ENCODE measurements around the gene TENM4. TPM values are rescaled to one million over a fixed set of nuclear protein-coding genes. Genes with fewer than 3 reads are reported as not detected.

TENM4 gene
- total RNA-seq, 1 donor from 2014 or later = 50.7 TPM

- Mint-ChIP-seq H3K4me1 (ENCODE audit: low read depth, unreplicated experiment) (peaks cover 2% of the 10 kb centered on the region), H3K9me3 (ENCODE audit: unreplicated experiment) (peaks cover 1% of the 10 kb centered on the region), H3K4me3 (ENCODE audit: unreplicated experiment) (no peak overlapping the region), H3K27ac (ENCODE audit: unreplicated experiment) (no peak overlapping the region), H3K36me3 (ENCODE audit: unreplicated experiment) (no peaks in the 10 kb centered on the region), H3K27me3 (ENCODE audit: unreplicated experiment) (no peaks in the 10 kb centered on the region)
- no peak for TF ChIP-seq CTCF (IDR thresholded peaks at IDR 0.05; ENCODE audit: partially characterized antibody, unreplicated experiment)
- DNase-seq = no peak
Measured at GRCh38 chr11:78905756-78906155, 535.1 kb downstream of the TENM4 start.

DNA sequence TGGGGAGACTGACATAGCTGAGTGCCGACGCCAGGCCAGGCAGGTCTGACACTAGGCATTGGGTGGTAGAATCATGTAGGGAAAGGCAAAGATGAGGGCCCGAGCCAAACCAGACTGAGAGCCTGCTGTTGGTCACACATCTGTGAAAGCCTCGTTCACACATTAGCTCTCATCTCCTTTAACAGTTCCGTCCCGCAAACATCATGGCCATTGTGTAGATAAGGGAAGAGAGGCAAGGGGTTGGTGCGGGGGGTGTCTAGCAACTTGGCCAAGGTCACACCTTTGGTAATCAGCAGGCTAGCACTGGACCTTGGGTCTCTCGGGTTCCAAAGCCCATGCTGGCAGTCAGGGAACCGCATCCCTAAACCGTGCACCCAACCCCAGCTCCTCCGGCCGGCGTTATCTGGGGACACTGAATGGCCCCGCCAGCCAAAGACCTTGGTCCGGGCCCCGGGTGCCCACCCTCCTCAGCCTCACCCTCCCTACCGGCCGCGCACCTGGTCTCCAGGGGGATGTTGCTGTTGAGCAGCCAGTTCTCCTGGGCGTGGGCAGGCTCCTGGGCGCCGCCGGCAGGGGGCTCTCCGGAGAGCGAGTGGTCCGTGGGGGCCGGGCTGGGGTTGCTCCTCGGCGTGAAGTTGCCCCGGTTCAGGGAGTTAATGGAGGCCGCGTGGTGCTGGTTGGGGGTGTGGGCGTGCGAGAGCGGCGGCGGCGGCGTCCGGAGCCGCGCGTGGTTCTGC lies 537.9 kb downstream of the TENM4 start:
- Mint-ChIP-seq H3K9me3 (ENCODE audit: unreplicated experiment) (peaks cover 1% of the 10 kb centered on the region), H3K27ac (ENCODE audit: unreplicated experiment) (no peak overlapping the region), H3K36me3 (ENCODE audit: unreplicated experiment) (no peaks in the 10 kb centered on the region), H3K27me3 (ENCODE audit: unreplicated experiment) (no peaks in the 10 kb centered on the region), H3K4me1 (ENCODE audit: low read depth, unreplicated experiment) (no peaks in the 10 kb centered on the region), H3K4me3 (ENCODE audit: unreplicated experiment) (no peak overlapping the region)
- no peak for DNase-seq
- TF ChIP-seq CTCF (IDR thresholded peaks at IDR 0.05; ENCODE audit: partially characterized antibody, unreplicated experiment) = no peak

GRCh38 chr11:78901831-78902230 lies 539.0 kb downstream of the TENM4 start:
- Mint-ChIP-seq H3K27ac (ENCODE audit: unreplicated experiment) (no peak overlapping the region), H3K9me3 (ENCODE audit: unreplicated experiment) (peaks cover 1% of the 10 kb centered on the region), H3K4me3 (ENCODE audit: unreplicated experiment) (no peak overlapping the region), H3K36me3 (ENCODE audit: unreplicated experiment) (no peaks in the 10 kb centered on the region), H3K4me1 (ENCODE audit: low read depth, unreplicated experiment) (no peaks in the 10 kb centered on the region), H3K27me3 (ENCODE audit: unreplicated experiment) (no peaks in the 10 kb centered on the region)
- TF ChIP-seq CTCF (IDR thresholded peaks at IDR 0.05; ENCODE audit: partially characterized antibody, unreplicated experiment) = no peak
- DNase-seq = no peak

GRCh38 chr11:78898266-78898775 lies 542.5 kb downstream of the TENM4 start:
- no peak overlapping the region for H3K4me3 Mint-ChIP-seq (ENCODE audit: unreplicated experiment)
- no peak for DNase-seq
- peaks cover 1% of the 10 kb centered on the region for H3K9me3 Mint-ChIP-seq (ENCODE audit: unreplicated experiment)
- H3K4me1 Mint-ChIP-seq (ENCODE audit: low read depth, unreplicated experiment) = peaks cover 10% of the 10 kb centered on the region
- H3K27me3 Mint-ChIP-seq (ENCODE audit: unreplicated experiment) = peaks cover 3% of the 10 kb centered on the region
- no peak overlapping the region for H3K27ac Mint-ChIP-seq (ENCODE audit: unreplicated experiment)
- peaks cover 5% of the 10 kb centered on the region for H3K36me3 Mint-ChIP-seq (ENCODE audit: unreplicated experiment)
- TF ChIP-seq CTCF (IDR thresholded peaks at IDR 0.05; ENCODE audit: partially characterized antibody, unreplicated experiment) = no peak

- Mint-ChIP-seq H3K4me1 (ENCODE audit: low read depth, unreplicated experiment) (peaks cover 20% of the 10 kb centered on the region), H3K36me3 (ENCODE audit: unreplicated experiment) (peaks cover 9% of the 10 kb centered on the region), H3K4me3 (ENCODE audit: unreplicated experiment) (no peak overlapping the region), H3K27me3 (ENCODE audit: unreplicated experiment) (peaks cover 9% of the 10 kb centered on the region), H3K9me3 (ENCODE audit: unreplicated experiment) (peaks cover 1% of the 10 kb centered on the region), H3K27ac (ENCODE audit: unreplicated experiment) (no peak overlapping the region)
- TF ChIP-seq CTCF (IDR thresholded peaks at IDR 0.05; ENCODE audit: partially characterized antibody, unreplicated experiment) = no peak
- peak; percentile 41 for DNase-seq
Measured at GRCh38 chr11:78893996-78894395, 546.8 kb downstream of the TENM4 start.
